GM10266 (cell line): ENCODE data around the gene ELOVL6.
"Not testable (repeated sequence)": the region's sequence is repeated elsewhere in the genome, so short reads cannot be mapped to it uniquely, and the experiment has no call there.

Source experiments
- DNase-seq: peaks from one replicate; pipeline ENCODE4 v3.0.0; 2012; ENCODE audit errors: extremely low spot score
- TF ChIP-seq, protein P1 (sequence below): IDR thresholded peaks from 2 replicates; pipeline ENCODE4 v1.5.1; 2012; ENCODE audit warnings: mild to moderate bottlenecking, low read depth; ENCODE audit not compliant: control insufficient read depth, insufficient read depth; ENCODE audit errors: missing control alignments

Gene ELOVL6

DNA sequence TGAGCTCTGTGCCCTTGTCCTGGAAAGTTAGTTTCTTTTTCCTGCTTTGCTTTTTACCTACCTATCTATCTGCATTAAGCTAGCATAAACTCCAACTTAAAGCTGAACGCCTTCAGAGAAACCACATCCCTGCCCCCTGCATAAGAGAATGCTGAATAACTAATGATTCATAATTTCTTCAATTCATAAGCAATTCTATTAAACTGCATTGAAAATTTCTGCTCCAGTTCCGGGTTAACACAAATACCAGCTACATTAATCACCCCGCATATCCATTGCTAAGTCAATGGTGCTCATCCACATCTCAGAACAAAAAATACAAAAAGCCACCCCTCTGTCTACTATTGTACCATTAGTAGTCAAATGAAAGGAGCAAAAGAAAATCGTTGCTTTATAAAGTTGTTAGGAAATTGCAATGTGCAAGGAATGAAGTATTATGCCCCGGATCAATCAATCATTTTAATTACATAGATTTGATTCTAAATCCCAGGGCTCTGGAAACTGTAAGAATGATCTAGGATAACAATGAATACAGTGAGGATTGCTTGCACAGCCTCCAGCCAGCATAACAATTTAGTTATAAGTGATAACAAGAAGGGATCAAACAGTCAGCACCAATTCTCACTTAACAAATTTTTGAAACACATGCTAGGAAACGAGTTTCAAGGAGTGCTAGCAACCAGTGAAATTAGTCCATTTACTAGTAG, 106.8 kb downstream of the ELOVL6 start:
- TF ChIP-seq, protein P1, sequence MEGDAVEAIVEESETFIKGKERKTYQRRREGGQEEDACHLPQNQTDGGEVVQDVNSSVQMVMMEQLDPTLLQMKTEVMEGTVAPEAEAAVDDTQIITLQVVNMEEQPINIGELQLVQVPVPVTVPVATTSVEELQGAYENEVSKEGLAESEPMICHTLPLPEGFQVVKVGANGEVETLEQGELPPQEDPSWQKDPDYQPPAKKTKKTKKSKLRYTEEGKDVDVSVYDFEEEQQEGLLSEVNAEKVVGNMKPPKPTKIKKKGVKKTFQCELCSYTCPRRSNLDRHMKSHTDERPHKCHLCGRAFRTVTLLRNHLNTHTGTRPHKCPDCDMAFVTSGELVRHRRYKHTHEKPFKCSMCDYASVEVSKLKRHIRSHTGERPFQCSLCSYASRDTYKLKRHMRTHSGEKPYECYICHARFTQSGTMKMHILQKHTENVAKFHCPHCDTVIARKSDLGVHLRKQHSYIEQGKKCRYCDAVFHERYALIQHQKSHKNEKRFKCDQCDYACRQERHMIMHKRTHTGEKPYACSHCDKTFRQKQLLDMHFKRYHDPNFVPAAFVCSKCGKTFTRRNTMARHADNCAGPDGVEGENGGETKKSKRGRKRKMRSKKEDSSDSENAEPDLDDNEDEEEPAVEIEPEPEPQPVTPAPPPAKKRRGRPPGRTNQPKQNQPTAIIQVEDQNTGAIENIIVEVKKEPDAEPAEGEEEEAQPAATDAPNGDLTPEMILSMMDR, result no peak
- DNase-seq, result no peak

GRCh38 chr4:110088670-110089069, 109.7 kb downstream of the ELOVL6 start:
- TF ChIP-seq, protein P1, result no peak
- no peak for DNase-seq

- TF ChIP-seq, protein P1, result no peak
- DNase-seq, result no peak
Observed at GRCh38 chr4:110087070-110087708, 111.2 kb downstream of the ELOVL6 start.

DNA sequence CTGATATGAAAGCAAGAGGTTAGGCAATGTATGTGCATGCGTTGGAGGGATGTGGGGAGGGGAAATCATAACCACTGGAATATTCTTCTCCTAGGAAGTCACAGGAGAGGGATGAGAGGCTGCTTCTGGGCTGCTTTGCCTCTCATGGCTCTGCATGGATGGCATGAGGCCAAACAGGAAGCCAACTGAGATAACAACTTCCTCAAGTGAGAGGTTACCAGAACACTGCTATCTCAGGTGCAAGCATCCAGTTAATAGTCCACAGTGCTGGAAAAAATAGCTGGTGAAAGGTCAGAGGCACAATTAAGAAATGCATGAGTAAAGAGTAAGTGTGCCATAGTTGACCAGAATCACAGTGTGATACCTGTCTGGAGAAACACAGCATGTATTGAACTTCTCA, 113.3 kb downstream of the ELOVL6 start:
- no peak for DNase-seq
- TF ChIP-seq, protein P1, result no peak

GRCh38 chr4:110084154-110084553, 114.3 kb downstream of the ELOVL6 start:
- TF ChIP-seq, protein P1, result no peak

GRCh38 chr4:110078148-110078547, 120.3 kb downstream of the ELOVL6 start:
- DNase-seq, result not testable (repeated sequence)

More at GRCh38 chr4:110084154-110084553, 114.3 kb downstream of the ELOVL6 start:
- no peak for DNase-seq

DNA sequence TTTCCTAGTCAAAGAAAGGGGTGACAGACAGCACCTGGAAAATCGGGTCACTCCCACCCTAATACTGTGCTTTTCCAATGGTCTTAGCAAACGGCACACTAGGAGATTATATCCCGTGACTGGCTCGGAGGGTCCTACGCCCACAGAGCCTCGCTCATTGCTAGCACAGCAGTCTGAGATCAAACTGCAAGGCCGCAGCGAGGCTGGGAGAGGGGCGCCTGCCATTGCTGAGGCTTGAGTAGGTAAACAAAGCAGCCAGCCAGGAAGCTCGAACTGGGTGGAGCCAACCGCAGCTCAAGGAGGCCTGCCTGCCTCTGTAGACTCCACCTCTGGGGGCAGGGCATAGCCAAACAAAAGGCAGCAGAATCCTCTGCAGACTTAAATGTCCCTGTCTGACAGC, 121.6 kb downstream of the ELOVL6 start:
- not testable (repeated sequence) for DNase-seq

- TF ChIP-seq, protein P1, result no peak
- DNase-seq, result no peak
Observed at GRCh38 chr4:110075891-110076290, 122.5 kb downstream of the ELOVL6 start.
